Gastrocnemius medialis (tissue), 4 donors: Measurements from ENCODE around the gene RORC.

Source experiments
- CTCF ChIP-seq, 5 experiments: fragments of 450-650 bp in 3 of 5; fragments of 200-600 bp in 2 of 5; sonication (generic) in 2 of 5; IDR thresholded peaks in 4 of 5; conservative IDR thresholded peaks in 1 of 5; 1 replicate in 4 of 5; 2 replicates in 1 of 5; pipeline ENCODE4 v1.5.1; 2016 to 2019; ENCODE audit warnings: antibody characterized with exemption in 5 of 5, mild to moderate bottlenecking in 3 of 5, moderate library complexity in 3 of 5
- POLR2A ChIP-seq, 2 donors: fragments of 450-650 bp; IDR thresholded peaks; one replicate each; pipeline ENCODE4 v1.6.1; 2017; ENCODE audit warnings: antibody characterized with exemption in 2 of 2, mild to moderate bottlenecking in 2 of 2, moderate library complexity in 2 of 2

GRCh38 chr1:151859891-151860293, 28.3 kb upstream of the RORC start:
- TF ChIP-seq POLR2A (IDR thresholded peaks at IDR 0.05) (no peak), CTCF (IDR thresholded peaks at IDR 0.05 in 4 of 5, conservative IDR thresholded peaks at IDR 0.05 in 1 of 5) (no peak)
